GM12892 (cell line): ENCODE results near the gene LRRC46. TPM values are rescaled to one million over a fixed set of nuclear protein-coding genes. Genes with fewer than 3 reads are reported as not detected.

Experiments
- DNase-seq: peaks from one replicate; pipeline ENCODE4 v3.0.0; 2011; ENCODE audit not compliant: insufficient read length
- FAIRE-seq: peaks from 2 replicates; lab custom pipeline; 2011; peaks lifted over from hg19 to GRCh38; lab: Jason Lieb, UNC
- POLR2A ChIP-seq: IDR thresholded peaks from 2 replicates; pipeline ENCODE4 v1.6.1; 2011; ENCODE audit warnings: low read depth, low read length, control low read depth
- POLR2AphosphoS5 ChIP-seq: IDR thresholded peaks from 2 replicates; pipeline ENCODE4 v1.6.1; 2011; ENCODE audit warnings: low read depth, low read length, control low read depth
- TAF1 ChIP-seq: IDR thresholded peaks from 2 replicates; pipeline ENCODE4 v1.6.1; 2011; ENCODE audit warnings: low read depth, mild to moderate bottlenecking, control low read depth, low read length, borderline replicate concordance
- polyA plus RNA-seq: library from polyadenylated mRNA; unstranded; fragments of >200 nt; gene quantifications from one replicate; pipeline ENCODE4 v1.2.1, GENCODE V29; 2012; ENCODE audit warnings: missing spikeins, inconsistent platforms; ENCODE audit not compliant: missing spikeins

Gene LRRC46, protein sequence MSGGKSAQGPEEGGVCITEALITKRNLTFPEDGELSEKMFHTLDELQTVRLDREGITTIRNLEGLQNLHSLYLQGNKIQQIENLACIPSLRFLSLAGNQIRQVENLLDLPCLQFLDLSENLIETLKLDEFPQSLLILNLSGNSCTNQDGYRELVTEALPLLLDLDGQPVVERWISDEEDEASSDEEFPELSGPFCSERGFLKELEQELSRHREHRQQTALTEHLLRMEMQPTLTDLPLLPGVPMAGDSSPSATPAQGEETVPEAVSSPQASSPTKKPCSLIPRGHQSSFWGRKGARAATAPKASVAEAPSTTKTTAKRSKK
- 0.42 TPM for polyA plus RNA-seq

DNA sequence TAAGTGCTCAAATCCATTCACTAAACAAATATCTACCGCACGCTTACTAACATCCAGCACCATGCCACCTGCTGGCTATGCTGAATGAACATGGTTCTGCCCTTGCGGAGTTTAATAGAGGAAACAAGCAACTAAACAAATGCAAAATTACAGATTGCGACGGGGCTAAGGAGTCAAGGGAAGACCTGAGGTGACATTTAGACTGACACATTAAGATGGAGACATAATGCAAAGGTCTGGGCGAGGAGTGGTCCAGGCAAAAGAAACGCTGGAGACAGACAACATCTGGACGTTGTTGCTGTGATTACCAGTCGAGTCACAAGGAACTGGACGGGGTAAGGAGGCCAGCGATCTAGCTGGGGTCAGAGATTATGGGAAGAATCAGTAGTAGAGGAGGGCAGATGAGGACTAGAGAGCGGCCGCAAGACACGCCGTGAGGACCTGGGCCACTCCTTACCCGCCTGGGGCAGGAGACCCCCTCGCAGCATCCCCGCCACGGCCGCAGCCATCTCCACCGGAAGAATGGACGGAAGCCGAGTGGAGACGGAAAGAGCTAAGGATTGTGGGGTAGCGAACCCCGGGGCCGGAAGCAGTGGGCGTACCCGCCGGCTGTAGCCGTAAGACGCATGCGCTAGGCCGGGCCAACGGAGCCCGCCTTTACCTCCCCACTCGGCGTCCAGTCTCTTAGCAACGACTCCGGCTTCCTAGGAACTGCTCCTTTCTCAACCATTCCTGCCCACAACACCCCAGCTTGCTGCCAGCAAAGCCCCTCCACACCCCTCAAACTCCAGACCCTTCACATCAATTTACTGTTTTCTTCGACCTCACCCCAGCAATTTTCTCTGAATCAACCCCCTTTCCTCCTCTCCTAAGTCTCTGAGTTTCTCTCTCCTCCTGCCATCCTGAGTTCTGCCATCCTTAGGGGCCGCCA is at the start of gene LRRC46, which contains the start of gene MRPL10:
Gene LRRC46 (plus strand): TSS at position 668 of the 931 bp plus-strand sequence. CDS start 320 bp downstream, outside the sequence.
Gene MRPL10 (minus strand): TSS at position 539 of the 931 bp plus-strand sequence. CDS start 30 bp downstream, at position 509.
- TF ChIP-seq POLR2A (peak; percentile 98), POLR2AphosphoS5 (peak; percentile 98), TAF1 (peak; percentile 88)
- DNase-seq: peak; percentile 99
- FAIRE-seq: peak; percentile 97

DNA sequence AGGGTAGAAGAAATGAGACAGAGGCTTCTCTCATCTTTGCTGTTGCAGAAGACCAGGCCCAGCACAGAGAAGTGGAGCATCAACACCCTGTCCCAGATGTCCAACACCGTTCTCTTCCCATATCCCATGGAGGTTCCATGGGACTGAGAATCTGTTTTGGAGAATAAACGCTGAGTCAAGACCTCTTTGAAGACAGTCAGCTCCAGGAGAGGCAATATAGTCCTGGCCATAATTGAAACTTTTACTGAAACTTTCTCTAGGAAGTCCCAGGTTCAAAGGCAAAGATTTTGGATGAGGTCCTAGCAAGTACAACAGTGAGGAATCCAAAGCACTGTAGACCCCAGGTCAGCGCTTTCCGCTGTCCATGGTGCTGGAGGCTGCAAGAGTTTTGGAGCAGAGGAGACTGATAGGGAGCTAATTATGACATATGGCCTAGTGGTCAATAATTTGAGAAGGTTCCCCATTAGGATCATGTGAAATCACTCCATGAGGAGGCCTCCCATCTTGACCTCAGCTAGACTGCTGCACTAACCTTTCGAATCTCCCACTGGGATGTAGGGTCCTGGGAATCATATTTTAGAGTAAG is 45.8 kb upstream of the LRRC46 start:
- FAIRE-seq (no peak), DNase-seq (no peak)
- TF ChIP-seq POLR2AphosphoS5: no peak
- no peak for TF ChIP-seq POLR2A
- no peak for TF ChIP-seq TAF1

DNA sequence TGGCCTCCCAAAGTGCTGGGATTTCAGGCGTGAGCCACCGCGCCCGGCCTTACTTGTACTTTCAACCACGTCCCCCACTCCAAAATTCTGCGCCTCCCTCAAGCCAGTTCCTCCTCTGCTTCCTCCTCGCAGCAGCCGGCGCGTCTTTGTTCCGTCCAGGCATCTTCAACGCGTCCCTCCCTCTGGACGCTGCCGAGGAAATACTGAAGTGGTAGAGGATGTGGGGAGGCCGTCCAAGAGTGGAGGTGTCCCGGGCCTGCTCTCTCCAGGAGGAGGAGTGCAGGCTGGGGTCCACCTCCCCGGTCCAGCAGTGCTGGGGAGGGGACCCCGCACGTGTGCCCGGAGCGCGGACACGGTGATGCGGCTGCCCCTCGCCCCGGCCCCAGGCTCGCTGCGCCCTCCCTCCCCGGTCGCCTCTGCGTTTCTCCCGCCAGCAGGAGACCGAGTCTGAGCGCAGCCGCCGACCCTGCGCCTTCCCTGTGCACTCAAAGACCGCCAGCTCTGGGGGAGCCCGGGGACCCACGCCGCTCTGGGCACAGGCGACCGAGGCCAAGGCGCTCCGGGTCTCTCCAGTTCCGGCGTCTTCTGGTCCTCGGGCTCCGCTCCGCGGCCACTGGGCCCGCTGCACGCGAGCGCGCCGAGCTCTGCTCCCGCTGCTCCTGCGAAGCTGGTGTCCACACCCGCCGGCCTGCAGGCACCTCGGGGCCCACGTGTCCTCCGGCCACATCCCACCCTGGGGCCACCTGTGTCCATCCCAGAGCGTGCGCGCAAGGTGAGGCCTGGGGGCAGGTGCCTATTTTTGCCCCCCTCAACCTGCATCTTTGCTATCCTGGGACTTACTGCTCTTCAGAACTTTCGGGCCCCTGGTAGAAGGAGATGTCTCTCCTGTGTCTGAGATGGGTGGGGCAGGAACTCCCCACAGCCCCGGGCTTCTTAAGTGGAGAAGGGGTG is 41.6 kb upstream of the LRRC46 start:
- no peak for DNase-seq
- no peak for TF ChIP-seq POLR2A
- no peak for FAIRE-seq

DNA sequence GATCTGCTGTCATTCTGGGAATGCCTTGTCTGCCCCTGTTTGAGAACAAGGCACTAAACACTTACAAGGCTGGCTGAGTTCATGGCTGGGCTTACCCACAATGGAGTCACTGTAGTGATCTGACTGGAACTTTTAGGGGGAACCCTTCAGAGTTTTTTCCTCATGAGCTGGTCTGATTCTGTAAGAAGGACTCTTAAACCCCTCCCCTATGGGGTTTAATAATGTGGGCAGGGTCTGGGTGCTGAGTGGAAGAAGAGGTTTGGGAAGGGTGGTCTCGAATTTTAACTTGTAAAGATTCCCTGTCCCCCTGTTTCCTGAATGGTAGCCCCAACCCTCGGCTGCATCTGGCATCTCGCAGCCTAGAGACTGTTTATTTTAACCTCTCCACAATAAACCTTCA is 40.4 kb upstream of the LRRC46 start:
- FAIRE-seq (no peak), DNase-seq (no peak)
- no peak for TF ChIP-seq TAF1
- no peak for TF ChIP-seq POLR2A
- TF ChIP-seq POLR2AphosphoS5: no peak

DNA sequence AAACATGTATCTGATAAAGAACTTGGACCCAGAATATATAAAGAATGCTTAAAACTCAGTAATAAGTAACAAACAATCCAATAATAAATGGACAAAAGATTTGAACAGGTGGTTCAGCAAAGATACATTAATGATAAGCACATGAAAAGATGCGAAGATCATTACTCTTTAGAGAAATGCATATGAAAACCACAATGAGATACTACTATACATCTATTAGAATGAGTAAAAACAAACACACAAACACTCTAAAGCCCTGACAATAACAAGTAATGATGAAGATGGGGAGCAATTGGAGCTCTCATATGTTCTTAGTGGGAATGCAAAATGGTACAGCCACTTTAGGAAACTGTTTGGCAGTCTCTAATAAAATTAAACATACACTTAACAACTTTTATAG is 39.0 kb upstream of the LRRC46 start:
- no peak for TF ChIP-seq POLR2AphosphoS5
- no peak for TF ChIP-seq TAF1
- no peak for TF ChIP-seq POLR2A
- DNase-seq: no peak
- no peak for FAIRE-seq

DNA sequence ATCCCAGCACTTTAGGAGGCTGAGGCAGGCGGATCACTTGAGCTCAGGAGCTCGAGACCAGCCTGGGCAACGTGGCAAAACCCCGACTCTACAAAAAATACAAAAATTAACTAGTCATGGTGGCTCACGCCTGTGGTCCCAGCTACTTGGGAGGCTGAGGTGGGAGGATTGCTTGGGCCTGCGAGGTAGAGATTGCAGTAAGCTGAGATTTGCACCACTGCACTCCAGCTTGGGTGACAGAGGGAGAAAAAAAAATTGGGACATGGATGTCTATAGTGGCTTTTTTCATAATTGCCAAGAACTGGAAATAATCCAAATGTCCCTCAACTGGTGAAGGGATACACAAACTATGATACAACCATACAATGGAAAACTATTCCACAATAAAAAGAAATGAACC is 38.5 kb upstream of the LRRC46 start:
- FAIRE-seq (no peak), DNase-seq (no peak)
- TF ChIP-seq POLR2A: no peak
- no peak for TF ChIP-seq POLR2AphosphoS5
- TF ChIP-seq TAF1: no peak

DNA sequence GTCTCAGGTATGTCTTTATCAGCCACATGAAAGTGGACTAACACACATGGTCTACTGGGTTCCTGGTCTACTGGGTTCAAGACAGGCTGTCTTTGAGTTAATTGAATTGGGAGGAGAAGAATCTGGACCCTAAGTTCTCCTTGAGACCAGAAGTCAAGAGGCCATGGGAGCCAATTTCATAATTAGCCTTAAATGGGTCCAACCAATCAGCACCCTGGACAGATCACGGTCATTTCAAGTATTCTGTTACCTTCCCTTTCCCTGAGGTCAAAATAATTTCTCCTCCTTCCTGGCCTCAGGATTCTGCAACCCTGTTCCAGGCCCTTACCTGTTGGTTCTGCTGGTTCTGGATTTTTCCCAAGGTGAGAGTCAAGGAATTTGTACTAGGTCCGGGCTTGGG is 33.7 kb upstream of the LRRC46 start:
- DNase-seq: no peak
- no peak for FAIRE-seq
- TF ChIP-seq TAF1: no peak
- TF ChIP-seq POLR2AphosphoS5: no peak
- no peak for TF ChIP-seq POLR2A

DNA sequence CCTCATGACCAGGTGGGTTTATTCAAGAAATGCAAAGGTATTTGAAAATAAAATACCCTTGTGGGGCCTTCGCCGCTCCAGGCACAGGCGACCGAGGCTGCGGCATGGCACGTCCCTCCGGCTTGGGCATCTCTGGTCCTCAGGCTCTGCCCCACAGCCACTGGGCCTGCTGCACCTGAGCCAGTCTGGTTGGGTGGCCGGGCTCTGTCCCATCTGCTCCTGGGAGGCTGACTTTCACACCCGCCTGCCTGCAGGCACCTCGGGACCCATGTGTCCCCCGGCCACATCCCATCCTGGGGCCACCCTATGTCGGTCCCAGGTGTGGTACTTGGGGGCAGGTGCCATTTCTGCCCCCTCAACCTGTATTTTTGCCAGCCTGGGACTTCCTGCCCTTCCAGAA is 30.8 kb upstream of the LRRC46 start:
- FAIRE-seq (no peak), DNase-seq (no peak)
- TF ChIP-seq POLR2A (no peak), TAF1 (no peak)

DNA sequence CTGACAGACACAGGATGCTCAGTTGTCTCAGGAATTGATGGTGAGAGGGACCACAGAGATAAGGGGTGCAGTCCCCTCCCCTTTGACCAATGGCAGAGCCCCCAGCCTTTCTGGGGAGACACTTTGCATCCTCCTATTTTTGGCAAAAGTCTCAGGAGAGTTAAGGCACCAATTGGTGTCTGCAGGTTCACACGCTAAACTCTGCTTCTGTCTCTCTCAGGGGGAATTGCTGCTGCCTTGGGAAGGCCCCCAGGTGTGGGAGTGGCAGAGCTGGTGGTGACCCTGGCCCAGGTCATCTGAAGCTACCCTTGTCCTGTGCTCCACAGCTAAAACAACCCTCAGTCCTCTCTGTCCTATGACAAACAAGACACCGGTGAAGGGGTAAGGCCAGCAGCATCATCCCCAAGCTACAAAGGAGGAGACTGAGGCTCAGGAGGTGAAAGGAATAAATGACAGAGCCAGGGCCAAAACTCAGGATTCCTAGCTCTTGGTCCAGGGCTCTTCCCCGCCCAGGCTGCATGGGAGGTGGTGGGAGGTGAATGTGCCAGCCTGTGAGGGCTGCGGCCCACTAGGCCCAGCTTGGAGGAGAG is 30.2 kb upstream of the LRRC46 start:
- TF ChIP-seq POLR2AphosphoS5 (no peak), POLR2A (no peak), TAF1 (no peak)
- FAIRE-seq: no peak

DNA sequence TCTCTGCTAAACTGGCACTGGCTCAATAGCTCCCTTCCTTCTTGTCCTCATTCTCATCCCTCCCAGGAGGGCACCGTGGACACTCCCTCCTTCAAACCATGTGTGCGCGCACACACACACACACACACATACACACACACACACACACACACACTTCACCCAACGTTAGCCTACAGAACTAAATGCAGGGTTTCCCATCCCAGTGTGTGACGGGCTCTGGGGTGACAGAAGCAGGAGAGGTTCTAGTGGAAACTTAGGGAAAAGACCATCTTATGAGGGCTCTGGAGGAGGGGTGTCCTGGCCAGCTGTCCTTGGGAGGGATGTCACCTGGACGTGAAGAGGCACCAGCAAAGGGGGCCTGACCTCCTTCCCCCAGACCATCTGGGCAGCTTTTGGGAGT is 29.6 kb upstream of the LRRC46 start:
- no peak for TF ChIP-seq POLR2A
- TF ChIP-seq TAF1: no peak
- no peak for TF ChIP-seq POLR2AphosphoS5
- FAIRE-seq: no peak
- DNase-seq: no peak

More for the DNA sequence above, 30.2 kb upstream of the LRRC46 start:
- no peak for DNase-seq
